HL-60 (cell line): ENCODE measurements around the gene NDUFS5.

ENCODE experiments used
- DNase-seq, 2 experiments: peaks; one replicate each; pipeline ENCODE4 v3.0.0-alpha.2; 2010 to 2020; ENCODE audit warnings: low read depth in 1 of 2, low spot score in 1 of 2
- H3K27ac ChIP-seq: fragments of 250-450 bp; sonication (Bioruptor Pico); replicated peaks from 2 replicates; pipeline ENCODE4 v1.5.1; 2020; ENCODE audit warnings: mild to moderate bottlenecking, moderate library complexity
- H3K27me3 ChIP-seq: fragments of 250-450 bp; sonication (Bioruptor Pico); 2 replicates; pipeline ENCODE4 v1.5.1; 2021; ENCODE audit warnings: mild to moderate bottlenecking, moderate library complexity; ENCODE audit not compliant: insufficient read depth, poor library complexity, severe bottlenecking
- H3K4me3 ChIP-seq: replicated peaks from 2 replicates; pipeline ENCODE4 v1.5.1; 2011; ENCODE audit warnings: mild to moderate bottlenecking, control low read depth, low read length; ENCODE audit not compliant: insufficient read depth
- CTCF ChIP-seq: IDR thresholded peaks from one replicate; pipeline ENCODE4 v1.5.1; 2011; ENCODE audit warnings: low read length, control low read depth, inconsistent platforms; ENCODE audit not compliant: insufficient read depth
- GABPA ChIP-seq: IDR thresholded peaks from 2 replicates; pipeline ENCODE4 v1.6.1; 2012; ENCODE audit warnings: low read depth
- POLR2AphosphoS5 ChIP-seq: IDR thresholded peaks from 2 replicates; pipeline ENCODE4 v1.6.1; 2012; ENCODE audit warnings: low read depth
- REST ChIP-seq: IDR thresholded peaks from 2 replicates; pipeline ENCODE4 v1.6.1; 2012; ENCODE audit warnings: low read depth; ENCODE audit not compliant: insufficient replicate concordance
- SPI1 ChIP-seq: IDR thresholded peaks from 2 replicates; pipeline ENCODE4 v1.6.1; 2012; ENCODE audit warnings: low read depth, mild to moderate bottlenecking, borderline replicate concordance

The NDUFS5 gene

GRCh38 chr1:39036678-39037077 is 10.5 kb downstream of the NDUFS5 start:
- no peak for DNase-seq
- Histone ChIP-seq H3K27ac (no peak overlapping the region), H3K27me3 (no peaks in the 10 kb centered on the region), H3K4me3 (no peak overlapping the region)
- no peak for TF ChIP-seq CTCF
- TF ChIP-seq SPI1: no peak
- no peak for TF ChIP-seq GABPA
- no peak for TF ChIP-seq REST
- TF ChIP-seq POLR2AphosphoS5: no peak

- peak; percentile 57 to 59 for DNase-seq
- Histone ChIP-seq H3K27me3 (no peaks in the 10 kb centered on the region), H3K4me3 (no peak overlapping the region), H3K27ac (0 out of 2 replicates have a peak overlapping the region, but pooled peaks have one; percentile 8)
- no peak for TF ChIP-seq CTCF
- no peak for TF ChIP-seq REST
- TF ChIP-seq POLR2AphosphoS5: peak; percentile 54; the same call in 1 of the 2 replicates
- TF ChIP-seq GABPA: no peak
- peak; percentile 63 for TF ChIP-seq SPI1
Measured at GRCh38 chr1:39043513-39043912, 17.4 kb downstream of the NDUFS5 start.

- TF ChIP-seq SPI1 (peak; percentile 67), POLR2AphosphoS5 (no peak)
- Histone ChIP-seq H3K4me3 (no peak overlapping the region), H3K27me3 (no peaks in the 10 kb centered on the region), H3K27ac (no peak overlapping the region)
- peak in 1 of 2 experiments; percentile 21 for DNase-seq
Measured at GRCh38 chr1:39044762-39045161, 18.6 kb downstream of the NDUFS5 start.

- no peak for DNase-seq
- no peak for TF ChIP-seq REST
- TF ChIP-seq SPI1: no peak
- TF ChIP-seq GABPA: no peak
- no peak for TF ChIP-seq POLR2AphosphoS5
- TF ChIP-seq CTCF: no peak
- no peak overlapping the region for H3K4me3 ChIP-seq
- no peak overlapping the region for H3K27ac ChIP-seq
- H3K27me3 ChIP-seq: no peaks in the 10 kb centered on the region
Measured at GRCh38 chr1:39045231-39045630, 19.1 kb downstream of the NDUFS5 start.
